Neutrophil (primary cell): ENCODE results near the gene HPCA.

Experiments
- H3K27ac ChIP-seq: fragments of 200-600 bp; sonication (generic); 2 replicates; pipeline ENCODE4 v1.5.1; 2016; ENCODE audit warnings: mild to moderate bottlenecking, moderate library complexity
- H3K27me3 ChIP-seq: fragments of 200-600 bp; sonication (generic); 2 replicates; pipeline ENCODE4 v1.6.0; 2016; ENCODE audit warnings: mild to moderate bottlenecking
- H3K36me3 ChIP-seq: fragments of 200-600 bp; sonication (generic); 2 replicates; pipeline ENCODE4 v1.5.1; 2017
- H3K4me1 ChIP-seq, 2 experiments: fragments of 200-600 bp in 1 of 2; sonication (generic) in 1 of 2; 1 replicate in 1 of 2; 2 replicates in 1 of 2; pipeline versions ENCODE4 v1.5.1 to v1.6.1; 2013 to 2016; ENCODE audit warnings: low read depth in 1 of 2, low read length in 1 of 2, mild to moderate bottlenecking in 1 of 2, moderate library complexity in 1 of 2; ENCODE audit not compliant: control insufficient read depth in 1 of 2, insufficient read depth in 1 of 2
- H3K4me3 ChIP-seq, 2 experiments: fragments of 200-600 bp in 1 of 2; sonication (generic) in 1 of 2; 1 replicate in 1 of 2; 2 replicates in 1 of 2; pipeline ENCODE4 v1.5.1; 2013 to 2016; ENCODE audit warnings: low read depth in 1 of 2, low read length in 1 of 2, mild to moderate bottlenecking in 1 of 2, moderate library complexity in 1 of 2
- H3K9me3 ChIP-seq: fragments of 200-600 bp; sonication (generic); 2 replicates; pipeline ENCODE4 v1.5.1; 2016
- TF ChIP-seq, protein P1 (sequence below): fragments of 200-600 bp; sonication (generic); IDR thresholded peaks from 2 replicates; pipeline ENCODE4 v1.5.1; 2016; ENCODE audit warnings: antibody characterized with exemption

HPCA gene

DNA sequence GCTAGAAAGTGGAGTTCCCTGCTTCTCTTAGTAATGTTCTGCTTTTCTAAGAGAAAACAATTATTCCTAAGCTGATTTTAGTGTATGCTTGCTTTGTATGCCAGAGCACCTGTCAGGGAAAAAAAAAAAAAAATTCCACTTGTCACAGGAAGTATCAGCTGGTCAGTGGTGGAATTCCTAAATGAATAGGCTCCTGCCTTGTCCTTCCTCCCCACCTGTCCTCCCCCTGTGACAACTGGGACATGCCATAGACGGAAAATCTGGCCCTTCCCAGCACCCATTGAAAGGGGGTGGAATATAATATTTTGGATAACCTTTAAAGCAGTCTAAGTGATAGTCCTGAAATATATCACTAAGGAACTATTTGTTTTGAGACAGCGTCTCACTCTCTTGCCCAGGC lies 26.4 kb upstream of the HPCA start:
- no peaks in the 10 kb centered on the region for H3K9me3 ChIP-seq
- peaks cover 64% of the 10 kb centered on the region for H3K36me3 ChIP-seq
- no peak overlapping the region for H3K27ac ChIP-seq
- no peaks in the 10 kb centered on the region for H3K27me3 ChIP-seq
- TF ChIP-seq, protein P1, sequence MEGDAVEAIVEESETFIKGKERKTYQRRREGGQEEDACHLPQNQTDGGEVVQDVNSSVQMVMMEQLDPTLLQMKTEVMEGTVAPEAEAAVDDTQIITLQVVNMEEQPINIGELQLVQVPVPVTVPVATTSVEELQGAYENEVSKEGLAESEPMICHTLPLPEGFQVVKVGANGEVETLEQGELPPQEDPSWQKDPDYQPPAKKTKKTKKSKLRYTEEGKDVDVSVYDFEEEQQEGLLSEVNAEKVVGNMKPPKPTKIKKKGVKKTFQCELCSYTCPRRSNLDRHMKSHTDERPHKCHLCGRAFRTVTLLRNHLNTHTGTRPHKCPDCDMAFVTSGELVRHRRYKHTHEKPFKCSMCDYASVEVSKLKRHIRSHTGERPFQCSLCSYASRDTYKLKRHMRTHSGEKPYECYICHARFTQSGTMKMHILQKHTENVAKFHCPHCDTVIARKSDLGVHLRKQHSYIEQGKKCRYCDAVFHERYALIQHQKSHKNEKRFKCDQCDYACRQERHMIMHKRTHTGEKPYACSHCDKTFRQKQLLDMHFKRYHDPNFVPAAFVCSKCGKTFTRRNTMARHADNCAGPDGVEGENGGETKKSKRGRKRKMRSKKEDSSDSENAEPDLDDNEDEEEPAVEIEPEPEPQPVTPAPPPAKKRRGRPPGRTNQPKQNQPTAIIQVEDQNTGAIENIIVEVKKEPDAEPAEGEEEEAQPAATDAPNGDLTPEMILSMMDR: no peak
- no peaks in the 10 kb centered on the region for H3K4me1 ChIP-seq
- H3K4me3 ChIP-seq: no peak overlapping the region

DNA sequence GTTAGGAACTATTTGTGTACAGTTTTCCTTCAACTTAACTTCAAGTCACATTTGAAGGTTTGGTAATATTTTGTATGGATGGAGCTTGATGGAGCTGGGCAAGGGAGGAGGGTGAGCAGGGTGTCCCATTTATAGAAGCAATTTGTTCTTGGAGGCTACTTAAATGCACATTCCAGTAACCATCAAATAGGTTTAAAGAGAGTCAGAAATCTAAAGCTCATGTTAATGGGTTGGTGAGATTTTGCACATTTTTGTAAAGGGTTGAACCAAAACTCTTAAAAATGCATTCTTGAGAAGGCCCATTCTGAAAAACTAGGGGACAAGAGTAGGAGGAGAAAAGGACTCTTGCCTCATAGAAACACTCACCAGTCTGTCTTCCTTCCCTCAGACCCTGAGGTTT lies 25.7 kb upstream of the HPCA start:
- Histone ChIP-seq H3K36me3 (peaks cover 60% of the 10 kb centered on the region), H3K4me3 (no peak overlapping the region), H3K27ac (no peak overlapping the region), H3K4me1 (no peaks in the 10 kb centered on the region), H3K27me3 (no peaks in the 10 kb centered on the region), H3K9me3 (no peaks in the 10 kb centered on the region)
- TF ChIP-seq, protein P1: no peak

DNA sequence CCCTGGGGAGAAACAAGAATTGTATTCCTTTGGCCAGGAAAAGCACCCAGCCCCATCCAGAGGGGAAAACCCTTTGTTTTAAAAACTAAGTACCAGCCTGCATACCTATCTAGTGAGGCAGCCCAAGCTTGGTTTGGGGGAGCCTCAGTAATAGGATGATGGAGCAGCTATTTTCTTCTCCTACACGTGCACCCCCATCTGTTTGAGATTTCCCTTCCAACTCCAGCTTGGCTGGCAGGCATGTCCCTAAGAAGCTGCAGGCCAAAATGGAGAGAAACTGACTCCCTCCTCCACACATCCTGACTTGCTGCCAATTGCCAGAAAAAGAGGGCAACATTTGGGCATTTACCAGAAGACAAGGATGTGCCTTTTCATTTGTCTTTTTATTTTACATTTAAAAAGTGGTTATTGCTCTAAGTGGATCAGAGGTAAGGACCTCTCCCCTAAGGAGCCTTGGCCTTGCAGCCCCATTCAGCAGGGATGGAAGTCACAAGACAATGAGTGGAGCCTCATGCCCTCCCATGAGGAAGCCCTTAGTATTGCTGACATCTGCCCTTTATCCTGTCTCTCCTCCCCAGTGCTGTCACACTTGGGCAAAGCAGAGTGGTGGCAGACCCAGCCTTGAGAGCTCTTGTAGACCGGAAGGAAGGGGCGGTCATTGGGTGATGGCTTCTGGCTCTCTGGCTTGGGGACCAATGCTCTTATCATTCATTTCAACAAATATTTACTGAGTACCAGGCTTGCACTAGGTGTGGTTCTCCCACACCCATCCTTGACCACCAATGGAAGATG lies 24.2 kb upstream of the HPCA start:
- H3K9me3 ChIP-seq: no peaks in the 10 kb centered on the region
- TF ChIP-seq, protein P1: no peak
- H3K27me3 ChIP-seq: no peaks in the 10 kb centered on the region
- no peaks in the 10 kb centered on the region for H3K4me1 ChIP-seq
- H3K4me3 ChIP-seq: no peak overlapping the region
- H3K27ac ChIP-seq: no peak overlapping the region
- peaks cover 46% of the 10 kb centered on the region for H3K36me3 ChIP-seq

DNA sequence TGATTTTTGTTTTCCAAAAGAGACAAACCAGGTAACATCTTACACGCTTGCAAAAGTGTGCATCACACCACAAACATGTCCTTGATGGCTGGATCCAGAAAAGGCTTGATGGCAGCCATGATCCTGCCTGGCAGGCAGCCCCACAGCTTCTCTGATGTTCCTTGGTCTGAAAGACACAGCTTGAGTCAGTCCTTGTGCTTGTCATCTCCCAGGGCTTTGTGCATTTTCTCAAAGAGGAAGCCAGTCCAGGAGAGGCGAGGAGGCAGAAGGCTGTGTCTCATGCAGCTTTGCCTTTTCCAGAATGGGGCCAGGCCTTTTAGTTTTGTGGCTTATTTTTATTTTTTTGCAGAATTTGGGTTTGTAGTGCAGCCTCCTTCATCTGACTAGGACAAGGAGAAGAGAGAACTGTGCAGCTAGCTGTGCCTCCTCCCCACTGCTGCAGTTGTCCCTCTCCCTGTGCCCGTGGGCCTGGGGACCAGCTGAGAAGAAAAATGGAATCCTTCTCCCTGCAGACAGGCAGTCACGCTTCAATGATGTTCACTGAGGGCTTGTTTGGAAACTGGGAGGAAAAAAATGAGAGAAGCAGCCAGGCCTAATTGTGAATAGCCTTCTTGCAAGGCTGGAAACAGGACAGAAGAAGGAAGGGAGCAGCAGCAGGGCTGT lies 22.9 kb upstream of the HPCA start:
- H3K4me1 ChIP-seq: no peaks in the 10 kb centered on the region
- TF ChIP-seq, protein P1: no peak
- H3K36me3 ChIP-seq: peaks cover 33% of the 10 kb centered on the region
- no peaks in the 10 kb centered on the region for H3K9me3 ChIP-seq
- H3K27me3 ChIP-seq: no peaks in the 10 kb centered on the region
- H3K4me3 ChIP-seq: no peak overlapping the region
- no peak overlapping the region for H3K27ac ChIP-seq

DNA sequence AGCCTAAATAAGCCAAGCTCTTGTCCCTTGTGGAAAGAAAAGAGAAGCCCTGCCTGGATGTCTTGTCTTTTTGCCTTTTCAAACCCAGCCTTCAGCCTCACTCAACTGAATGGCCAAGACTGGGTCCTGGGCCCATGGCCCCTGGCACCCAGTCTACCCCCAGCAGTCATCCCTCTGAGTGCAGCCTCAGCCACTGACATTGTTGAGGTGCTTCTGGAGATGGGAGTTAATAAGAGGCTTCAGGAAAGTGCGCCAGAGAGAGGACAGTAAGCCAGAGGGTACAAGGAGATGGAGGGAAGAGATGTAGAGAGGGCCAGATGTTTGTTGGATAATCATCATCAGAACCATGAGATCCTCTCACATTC lies 22.4 kb upstream of the HPCA start:
- Histone ChIP-seq H3K4me3 (no peak overlapping the region), H3K36me3 (peaks cover 28% of the 10 kb centered on the region), H3K27me3 (peaks cover 3% of the 10 kb centered on the region), H3K9me3 (no peaks in the 10 kb centered on the region), H3K27ac (no peak overlapping the region), H3K4me1 (no peaks in the 10 kb centered on the region)
- TF ChIP-seq, protein P1: no peak
